GM12801 (cell line): ENCODE measurements around the gene FRMD4A.

Experiments
- TF ChIP-seq, protein P1 (sequence below): IDR thresholded peaks from one replicate; pipeline ENCODE4 v1.5.1; 2011; ENCODE audit warnings: control low read depth; ENCODE audit not compliant: insufficient read length; ENCODE audit errors: extremely low read depth

The FRMD4A gene

DNA sequence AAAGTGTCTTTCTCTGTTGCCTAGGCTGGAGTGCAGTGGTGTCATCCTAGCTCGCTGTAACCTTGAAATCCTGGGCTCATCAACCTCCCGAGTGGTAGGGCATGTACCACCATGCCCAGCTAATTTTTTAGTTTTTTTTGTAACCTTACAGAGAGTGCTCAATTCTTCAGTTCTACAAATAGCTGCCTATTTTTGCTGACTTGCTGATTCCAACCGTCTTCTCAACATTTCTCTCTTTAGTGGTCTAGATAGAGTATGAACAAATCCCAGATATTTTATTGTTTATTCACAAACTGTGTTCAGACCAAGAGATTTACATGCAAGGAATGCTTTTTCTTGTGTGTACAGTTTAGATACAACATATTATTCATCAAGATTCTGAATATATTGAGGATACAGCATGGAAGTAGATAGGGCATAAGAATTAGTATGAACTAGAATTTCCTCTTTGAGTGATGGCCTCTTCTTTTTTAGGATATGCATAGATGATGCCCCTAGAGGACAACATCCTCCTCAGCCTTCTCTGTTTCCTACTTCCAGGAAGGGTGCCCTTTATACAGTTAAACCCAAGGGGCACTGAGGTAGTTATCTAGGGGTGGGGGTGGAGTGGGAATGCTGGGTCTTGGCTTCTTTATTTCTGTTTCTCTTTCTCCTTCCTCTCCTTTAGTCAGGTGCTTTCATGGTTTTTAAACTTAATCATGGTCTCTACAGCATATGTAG, 717.9 kb downstream of the FRMD4A start:
- TF ChIP-seq, protein P1, sequence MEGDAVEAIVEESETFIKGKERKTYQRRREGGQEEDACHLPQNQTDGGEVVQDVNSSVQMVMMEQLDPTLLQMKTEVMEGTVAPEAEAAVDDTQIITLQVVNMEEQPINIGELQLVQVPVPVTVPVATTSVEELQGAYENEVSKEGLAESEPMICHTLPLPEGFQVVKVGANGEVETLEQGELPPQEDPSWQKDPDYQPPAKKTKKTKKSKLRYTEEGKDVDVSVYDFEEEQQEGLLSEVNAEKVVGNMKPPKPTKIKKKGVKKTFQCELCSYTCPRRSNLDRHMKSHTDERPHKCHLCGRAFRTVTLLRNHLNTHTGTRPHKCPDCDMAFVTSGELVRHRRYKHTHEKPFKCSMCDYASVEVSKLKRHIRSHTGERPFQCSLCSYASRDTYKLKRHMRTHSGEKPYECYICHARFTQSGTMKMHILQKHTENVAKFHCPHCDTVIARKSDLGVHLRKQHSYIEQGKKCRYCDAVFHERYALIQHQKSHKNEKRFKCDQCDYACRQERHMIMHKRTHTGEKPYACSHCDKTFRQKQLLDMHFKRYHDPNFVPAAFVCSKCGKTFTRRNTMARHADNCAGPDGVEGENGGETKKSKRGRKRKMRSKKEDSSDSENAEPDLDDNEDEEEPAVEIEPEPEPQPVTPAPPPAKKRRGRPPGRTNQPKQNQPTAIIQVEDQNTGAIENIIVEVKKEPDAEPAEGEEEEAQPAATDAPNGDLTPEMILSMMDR: no peak

GRCh38 chr10:13608246-13608853, 722.4 kb downstream of the FRMD4A start:
- TF ChIP-seq, protein P1: no peak

- TF ChIP-seq, protein P1: no peak
These were observed 726.2 kb downstream of the FRMD4A start for GRCh38 chr10:13604357-13605040.

GRCh38 chr10:13597909-13598308, 732.8 kb downstream of the FRMD4A start:
- TF ChIP-seq, protein P1: no peak

DNA sequence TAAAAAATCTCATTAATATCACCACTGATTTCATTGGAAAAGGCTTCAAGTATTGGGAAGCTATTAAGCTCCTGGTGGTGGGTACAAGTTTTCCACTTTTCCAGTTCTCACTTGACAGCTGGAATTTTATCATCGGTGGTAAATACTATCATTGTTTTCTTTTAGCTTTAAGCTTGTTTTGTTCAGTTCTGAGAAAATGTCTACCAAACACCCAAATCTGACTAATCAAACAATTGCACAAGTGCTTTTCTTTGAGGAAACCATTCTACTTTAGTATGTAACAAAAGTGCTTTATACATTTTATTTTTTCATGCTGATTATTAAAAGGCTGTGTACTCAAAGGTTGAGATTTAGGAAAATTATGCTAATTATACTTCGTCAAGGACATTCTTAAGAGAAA, 736.1 kb downstream of the FRMD4A start:
- TF ChIP-seq, protein P1: no peak
